HG03139 (cell line): ENCODE measurements around the gene DGKG.

Experiments
- ATAC-seq: cut with Tn5 transposase; IDR thresholded peaks from one replicate; pipeline ENCODE4 v1.9.1; 2021; ENCODE audit not compliant: unreplicated experiment

Gene DGKG

GRCh38 chr3:186361762-186362536 is at the start of gene DGKG:
Gene DGKG (minus strand): TSS chr3:186362234. CDS start chr3:186320459, 41,775 bp downstream.
- ATAC-seq: peak; percentile 64

GRCh38 chr3:186411089-186411488 is 49.1 kb upstream of the DGKG start:
- ATAC-seq: no peak

GRCh38 chr3:186406669-186407635 is 44.9 kb upstream of the DGKG start:
- no peak for ATAC-seq

GRCh38 chr3:186401556-186401955 is 39.5 kb upstream of the DGKG start:
- ATAC-seq: no peak

GRCh38 chr3:186400662-186401061 is 38.6 kb upstream of the DGKG start:
- ATAC-seq: no peak

GRCh38 chr3:186400026-186400425 is 38.0 kb upstream of the DGKG start:
- ATAC-seq: no peak

GRCh38 chr3:186394566-186395217 is 32.7 kb upstream of the DGKG start:
- no peak for ATAC-seq

GRCh38 chr3:186386883-186387560 is 25.0 kb upstream of the DGKG start:
- ATAC-seq: no peak

GRCh38 chr3:186385856-186386602 is 24.0 kb upstream of the DGKG start:
- ATAC-seq: no peak

GRCh38 chr3:186383026-186383993 is 21.3 kb upstream of the DGKG start:
- no peak for ATAC-seq

- peak; percentile 63 for ATAC-seq
Measured at GRCh38 chr3:186382217-186382885, 20.3 kb upstream of the DGKG start.

GRCh38 chr3:186381424-186382216 is 19.6 kb upstream of the DGKG start:
- no peak for ATAC-seq

- ATAC-seq: no peak
Measured at GRCh38 chr3:186380622-186381380, 18.8 kb upstream of the DGKG start.

- no peak for ATAC-seq
Measured at GRCh38 chr3:186375443-186375842, 13.4 kb upstream of the DGKG start.

GRCh38 chr3:186374376-186374775 is 12.3 kb upstream of the DGKG start:
- no peak for ATAC-seq

GRCh38 chr3:186369217-186369616 is 7.2 kb upstream of the DGKG start:
- no peak for ATAC-seq

GRCh38 chr3:186368717-186369116 is 6.7 kb upstream of the DGKG start:
- no peak for ATAC-seq
